GM12872 (cell line): ENCODE data around the gene MMP25.

Experiments used
- CTCF ChIP-seq: IDR thresholded peaks from 3 replicates; pipeline ENCODE4 v1.5.1; 2011; ENCODE audit warnings: low read depth, mild to moderate bottlenecking, low read length, moderate library complexity; ENCODE audit not compliant: insufficient read depth

Gene MMP25

GRCh38 chr16:3073448-3073847 is 27.1 kb downstream of the MMP25 start:
- TF ChIP-seq CTCF, result no peak

- no peak for TF ChIP-seq CTCF
Measured at GRCh38 chr16:3074860-3075522, 28.6 kb downstream of the MMP25 start.

- no peak for TF ChIP-seq CTCF
Measured at GRCh38 chr16:3075523-3075915, 29.2 kb downstream of the MMP25 start.

GRCh38 chr16:3076577-3076976 is 30.2 kb downstream of the MMP25 start:
- no peak for TF ChIP-seq CTCF

GRCh38 chr16:3080024-3080423 is 33.7 kb downstream of the MMP25 start:
- no peak for TF ChIP-seq CTCF

- TF ChIP-seq CTCF, result no peak
Measured at GRCh38 chr16:3084491-3084890, 38.1 kb downstream of the MMP25 start.

GRCh38 chr16:3084969-3085670 is 38.8 kb downstream of the MMP25 start:
- no peak for TF ChIP-seq CTCF
